Upper lobe of left lung (tissue), 6 donors: ENCODE results near the gene MVP. TPM values are rescaled to one million over a fixed set of nuclear protein-coding genes. Genes with fewer than 3 reads are reported as not detected.

ENCODE experiments used
- ATAC-seq, 2 donors: fragments of 200-7000 bp; cut with Tn5 transposase; one replicate each; pipeline ENCODE4 v1.9.1; 2022; ENCODE audit warnings: mild to moderate bottlenecking in 2 of 2, moderate library complexity in 2 of 2; ENCODE audit not compliant: low FRiP score in 2 of 2
- DNase-seq, 2 donors: peaks; one replicate each; pipeline ENCODE4 v3.0.0-alpha.2; 2019 to 2020
- H3K27ac ChIP-seq, 4 donors: fragments of 200-600 bp; sonication (generic); one replicate each; pipeline ENCODE4 v1.5.1; 2016 to 2019
- H3K27me3 ChIP-seq, 4 donors: fragments of 200-600 bp; sonication (generic); one replicate each; pipeline ENCODE4 v1.5.1; 2017 to 2019
- H3K36me3 ChIP-seq, 4 donors: fragments of 200-600 bp; sonication (generic); one replicate each; pipeline ENCODE4 v1.5.1; 2016 to 2019
- H3K4me1 ChIP-seq, 4 donors: fragments of 200-600 bp; sonication (generic); one replicate each; pipeline ENCODE4 v1.5.1; 2018 to 2019
- H3K4me3 ChIP-seq, 4 donors: fragments of 200-600 bp; sonication (generic); one replicate each; pipeline ENCODE4 v1.5.1; 2017 to 2019; ENCODE audit warnings: mild to moderate bottlenecking in 2 of 4, moderate library complexity in 1 of 4
- H3K9me3 ChIP-seq, 4 donors: fragments of 200-600 bp; sonication (generic); one replicate each; pipeline ENCODE4 v1.5.1; 2018 to 2019
- CTCF ChIP-seq, 6 experiments: fragments of 450-650 bp in 4 of 6; fragments of 200-600 bp in 2 of 6; sonication (generic) in 2 of 6; IDR thresholded peaks; one replicate each; pipeline ENCODE4 v1.5.1; 2016 to 2019; ENCODE audit warnings: antibody characterized with exemption in 6 of 6
- EP300 ChIP-seq, 4 donors: sonication (generic); formaldehyde crosslinking; IDR thresholded peaks; one replicate each; pipeline ENCODE4 v1.5.1; 2017; ENCODE audit warnings: antibody characterized with exemption in 4 of 4, control low read depth in 2 of 4
- POLR2A ChIP-seq, 4 donors: fragments of 450-650 bp; IDR thresholded peaks; one replicate each; pipeline ENCODE4 v1.5.1; 2016 to 2017; ENCODE audit warnings: antibody characterized with exemption in 4 of 4, mild to moderate bottlenecking in 2 of 4
- POLR2AphosphoS5 ChIP-seq, 2 donors: sonication (generic); formaldehyde crosslinking; IDR thresholded peaks; one replicate each; pipeline ENCODE4 v1.5.1; 2017; ENCODE audit warnings: antibody characterized with exemption in 2 of 2
- WGBS, 2 donors: methylation state at CpG; one replicate each; pipeline ENCODE4 v1.1.5; 2017 to 2018; 5-methylcytosine and 5-hydroxymethylcytosine counted together
- total RNA-seq, 6 donors: library from RNA; depleted of rRNA in 4 of 6; stranded (reverse); fragments of >200 nt in 4 of 6; gene quantifications; one replicate each; pipeline versions ENCODE4 v1.1.0 to v1.2.1, GENCODE V29; 2016 to 2021
- donor health status: DM: no; HTN: no; CAD: no; lungs with moderate emphysema.
- donor health status: DM: no; HTN: yes; CAD: no; lungs with severe emphysema.

The MVP gene
- total RNA-seq, 6 donors from 2014 or later = 260 to 411 (median 312) TPM

- TF ChIP-seq EP300 (IDR thresholded peaks at IDR 0.05) = no peak
- no peak for TF ChIP-seq POLR2A (IDR thresholded peaks at IDR 0.05)
- peak; percentile 79 to 93 (median 90) for TF ChIP-seq CTCF (IDR thresholded peaks at IDR 0.05)
- peak; percentile 15 to 43 for TF ChIP-seq POLR2AphosphoS5 (IDR thresholded peaks at IDR 0.05)
- peak; percentile 82 to 94 for DNase-seq
- H3K4me3 ChIP-seq = no peak overlapping the region
- no peaks in the 10 kb centered on the region for H3K9me3 ChIP-seq
- peaks cover 4 to 27% (median 16%) of the 10 kb centered on the region in 4 donors for H3K4me1 ChIP-seq
- peaks cover 20 to 51% (median 46%) of the 10 kb centered on the region in 4 donors for H3K36me3 ChIP-seq
- 44 to 60% methylated on average over 9 to 15 of the region's 15 CpGs for WGBS, 2 donors
- no peaks in the 10 kb centered on the region for H3K27me3 ChIP-seq
- peak; percentile 81 to 88 for ATAC-seq
- H3K27ac ChIP-seq = peak overlapping the region in 1 of 4 donors; percentile 35
Measured at GRCh38 chr16:29848420-29849297, 28.4 kb downstream of the MVP start.

- TF ChIP-seq POLR2AphosphoS5 (IDR thresholded peaks at IDR 0.05) = no peak
- Histone ChIP-seq H3K27ac (peak overlapping the region in 1 of 4 donors; percentile 34), H3K4me1 (peaks cover 4 to 27% (median 14%) of the 10 kb centered on the region in 4 donors), H3K9me3 (no peaks in the 10 kb centered on the region), H3K4me3 (no peak overlapping the region), H3K36me3 (peaks cover 16 to 43% (median 39%) of the 10 kb centered on the region in 4 donors), H3K27me3 (no peaks in the 10 kb centered on the region)
- ATAC-seq (peak in 1 of 2 donors; percentile 32), DNase-seq (no peak)
- 58 to 64% methylated on average over 5 of the region's 5 CpGs for WGBS, 2 donors
Measured at GRCh38 chr16:29849505-29849904, 29.2 kb downstream of the MVP start.

- no peak for TF ChIP-seq EP300 (IDR thresholded peaks at IDR 0.05)
- no peak for TF ChIP-seq POLR2A (IDR thresholded peaks at IDR 0.05)
- TF ChIP-seq POLR2AphosphoS5 (IDR thresholded peaks at IDR 0.05) = no peak
- TF ChIP-seq CTCF (IDR thresholded peaks at IDR 0.05) = no peak
- H3K4me3 ChIP-seq = no peak overlapping the region
- peaks cover 11 to 28% (median 24%) of the 10 kb centered on the region in 4 donors for H3K36me3 ChIP-seq
- whole genome bisulfite sequencing, 2 donors = 94 to 96% methylated on average over 3 of the region's 3 CpGs
- DNase-seq = no peak
- ATAC-seq = no peak
- no peaks in the 10 kb centered on the region for H3K9me3 ChIP-seq
- H3K4me1 ChIP-seq = peaks cover 0 to 17% (median 7%) of the 10 kb centered on the region in 4 donors
- H3K27me3 ChIP-seq = no peaks in the 10 kb centered on the region
- H3K27ac ChIP-seq = no peak overlapping the region
Measured at GRCh38 chr16:29850998-29851397, 30.7 kb downstream of the MVP start.

GRCh38 chr16:29852654-29853053, 32.4 kb downstream of the MVP start:
- WGBS, 2 donors = 47 to 62% methylated on average over 7 of the region's 7 CpGs
- H3K4me1 ChIP-seq = peaks cover 0 to 14% (median 6%) of the 10 kb centered on the region in 4 donors
- H3K36me3 ChIP-seq = peaks cover 3 to 11% (median 8%) of the 10 kb centered on the region in 4 donors
- H3K27ac ChIP-seq = peak overlapping the region in 1 of 4 donors; percentile 61
- H3K9me3 ChIP-seq = no peaks in the 10 kb centered on the region
- H3K4me3 ChIP-seq = no peak overlapping the region
- DNase-seq (no peak), ATAC-seq (no peak)
- TF ChIP-seq EP300 (IDR thresholded peaks at IDR 0.05) = no peak
- peak in 1 of 2 donors; percentile 21 for TF ChIP-seq POLR2AphosphoS5 (IDR thresholded peaks at IDR 0.05)
- no peaks in the 10 kb centered on the region for H3K27me3 ChIP-seq

GRCh38 chr16:29854520-29855100, 34.3 kb downstream of the MVP start:
- ATAC-seq (no peak), DNase-seq (no peak)
- WGBS, 2 donors = 85 to 87% methylated on average over 5 of the region's 5 CpGs
- Histone ChIP-seq H3K4me3 (no peak overlapping the region), H3K36me3 (peaks cover 8 to 15% (median 13%) of the 10 kb centered on the region in 4 donors), H3K9me3 (no peaks in the 10 kb centered on the region), H3K27ac (no peak overlapping the region), H3K4me1 (peaks cover 0 to 3% (median 0%) of the 10 kb centered on the region in 4 donors), H3K27me3 (no peaks in the 10 kb centered on the region)
- TF ChIP-seq POLR2AphosphoS5 (IDR thresholded peaks at IDR 0.05) (no peak), EP300 (IDR thresholded peaks at IDR 0.05) (no peak), CTCF (IDR thresholded peaks at IDR 0.05) (no peak), POLR2A (IDR thresholded peaks at IDR 0.05) (no peak)
